ENCODE data around the gene SGF29.
"Not testable (repeated sequence)": the region's sequence is repeated elsewhere in the genome, so short reads cannot be mapped to it uniquely, and the experiment has no call there.

The SGF29 gene

DNA sequence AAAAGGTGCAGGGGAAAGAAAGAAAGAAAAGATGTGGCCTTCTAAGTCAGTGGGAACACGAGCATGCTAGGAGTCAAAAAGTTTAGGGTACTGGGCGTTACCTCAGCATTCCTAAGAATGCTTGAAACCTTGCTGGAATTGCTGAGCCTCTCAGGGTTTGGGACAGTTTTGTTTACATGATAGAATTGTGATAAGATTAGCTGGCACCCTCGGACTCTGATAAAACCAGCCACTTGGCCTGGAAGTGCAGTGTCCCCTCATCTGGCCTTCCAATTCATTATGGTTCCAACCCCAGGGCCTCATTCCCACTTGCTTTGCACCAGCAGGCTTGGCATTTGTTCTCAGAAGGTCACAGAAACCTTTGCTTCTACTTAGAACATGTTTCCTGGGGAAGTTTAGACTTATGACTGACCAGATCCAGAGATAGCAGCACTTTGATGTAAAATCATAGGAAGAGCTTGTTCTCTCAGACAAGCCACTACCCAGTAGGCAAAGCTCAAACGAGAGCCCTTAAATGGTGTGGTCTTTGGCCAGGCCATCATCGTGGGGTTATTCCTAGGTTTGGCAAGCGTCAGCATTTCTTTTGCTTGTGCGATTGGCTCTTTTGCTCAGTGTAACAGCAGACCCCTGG, 8.0 kb downstream of the SGF29 start:
- no peak for TF ChIP-seq ZFX (IDR thresholded peaks at IDR 0.05; ENCODE audit: borderline replicate concordance)
- TF ChIP-seq, protein P1, sequence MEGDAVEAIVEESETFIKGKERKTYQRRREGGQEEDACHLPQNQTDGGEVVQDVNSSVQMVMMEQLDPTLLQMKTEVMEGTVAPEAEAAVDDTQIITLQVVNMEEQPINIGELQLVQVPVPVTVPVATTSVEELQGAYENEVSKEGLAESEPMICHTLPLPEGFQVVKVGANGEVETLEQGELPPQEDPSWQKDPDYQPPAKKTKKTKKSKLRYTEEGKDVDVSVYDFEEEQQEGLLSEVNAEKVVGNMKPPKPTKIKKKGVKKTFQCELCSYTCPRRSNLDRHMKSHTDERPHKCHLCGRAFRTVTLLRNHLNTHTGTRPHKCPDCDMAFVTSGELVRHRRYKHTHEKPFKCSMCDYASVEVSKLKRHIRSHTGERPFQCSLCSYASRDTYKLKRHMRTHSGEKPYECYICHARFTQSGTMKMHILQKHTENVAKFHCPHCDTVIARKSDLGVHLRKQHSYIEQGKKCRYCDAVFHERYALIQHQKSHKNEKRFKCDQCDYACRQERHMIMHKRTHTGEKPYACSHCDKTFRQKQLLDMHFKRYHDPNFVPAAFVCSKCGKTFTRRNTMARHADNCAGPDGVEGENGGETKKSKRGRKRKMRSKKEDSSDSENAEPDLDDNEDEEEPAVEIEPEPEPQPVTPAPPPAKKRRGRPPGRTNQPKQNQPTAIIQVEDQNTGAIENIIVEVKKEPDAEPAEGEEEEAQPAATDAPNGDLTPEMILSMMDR (IDR thresholded peaks at IDR 0.05): no peak
- H3K27ac ChIP-seq: no peak overlapping the region

GRCh38 chr16:28562199-28562598, 8.5 kb downstream of the SGF29 start:
- no peak overlapping the region for H3K27ac ChIP-seq
- TF ChIP-seq, protein P1 (IDR thresholded peaks at IDR 0.05): no peak
- no peak for TF ChIP-seq ZFX (IDR thresholded peaks at IDR 0.05; ENCODE audit: borderline replicate concordance)

DNA sequence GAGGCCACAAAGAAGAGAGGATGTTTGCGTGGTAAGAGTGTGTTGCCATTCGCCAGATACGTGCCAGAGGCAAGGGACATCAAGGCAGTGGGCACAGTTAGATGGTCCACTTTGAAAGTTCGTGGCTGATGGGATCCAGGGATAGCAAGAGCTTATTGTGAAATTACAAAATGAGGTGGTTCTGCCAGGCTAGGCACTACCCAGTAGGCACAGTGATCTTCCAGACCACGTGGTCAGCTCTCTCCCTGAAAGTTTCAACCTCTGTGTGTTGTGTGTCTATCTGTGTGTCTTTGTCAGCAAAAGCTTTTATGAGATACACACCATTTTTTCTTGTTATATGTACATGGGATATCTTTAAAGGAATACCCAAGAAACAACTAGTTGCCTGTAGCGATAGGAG, 9.5 kb downstream of the SGF29 start:
- no peak overlapping the region for H3K27ac ChIP-seq
- TF ChIP-seq, protein P1 (IDR thresholded peaks at IDR 0.05): no peak
- TF ChIP-seq ZFX (IDR thresholded peaks at IDR 0.05; ENCODE audit: borderline replicate concordance): no peak

- H3K27ac ChIP-seq: not testable (repeated sequence)
Observed at GRCh38 chr16:28566233-28566925, 12.7 kb downstream of the SGF29 start.

DNA sequence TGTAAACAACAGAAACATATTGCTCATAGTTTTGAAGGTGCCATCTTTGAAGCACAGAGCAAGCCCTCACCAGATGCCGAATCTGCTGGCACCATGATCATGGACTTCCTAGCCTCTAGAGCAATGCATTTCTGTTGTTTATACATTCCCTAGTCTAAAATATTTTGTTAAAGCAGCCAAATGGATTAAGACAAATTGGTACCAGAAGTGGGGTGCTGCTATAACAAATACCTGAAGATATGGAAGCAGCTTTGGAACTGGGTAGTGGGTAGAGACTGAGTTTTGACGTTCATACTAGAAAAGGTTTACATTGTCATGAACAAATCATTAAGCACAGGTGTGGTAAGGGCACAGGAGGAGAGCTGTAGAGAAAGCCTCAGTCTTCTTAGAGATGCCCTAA, 13.6 kb downstream of the SGF29 start:
- H3K27ac ChIP-seq: no peak overlapping the region
- TF ChIP-seq, protein P1 (IDR thresholded peaks at IDR 0.05): no peak
- TF ChIP-seq ZFX (IDR thresholded peaks at IDR 0.05; ENCODE audit: borderline replicate concordance): no peak

DNA sequence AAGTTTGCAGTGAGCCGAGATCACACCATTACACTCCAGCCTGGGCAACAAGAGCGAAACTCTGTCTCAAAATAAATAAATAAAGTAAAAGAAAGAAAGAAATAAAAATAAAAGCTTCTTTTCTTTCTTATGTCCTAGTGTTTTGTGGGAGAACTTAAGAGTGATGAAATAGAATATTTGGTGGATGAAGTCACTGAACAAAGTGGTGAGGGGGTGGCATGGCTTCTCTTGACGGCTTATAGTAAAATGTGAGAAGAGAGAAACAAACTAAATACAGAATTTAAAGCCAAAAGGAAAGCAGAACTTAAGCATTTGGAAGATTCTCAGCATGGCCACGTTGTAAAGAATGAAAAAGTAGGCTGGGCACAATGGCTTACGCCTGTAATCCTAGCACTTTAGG, 15.3 kb downstream of the SGF29 start:
- TF ChIP-seq, protein P1 (IDR thresholded peaks at IDR 0.05): no peak
- TF ChIP-seq ZFX (IDR thresholded peaks at IDR 0.05; ENCODE audit: borderline replicate concordance): no peak
- H3K27ac ChIP-seq: no peak overlapping the region

- H3K27ac ChIP-seq: no peak overlapping the region
- TF ChIP-seq ZFX (IDR thresholded peaks at IDR 0.05; ENCODE audit: borderline replicate concordance): no peak
Observed at GRCh38 chr16:28569968-28570752, 16.4 kb downstream of the SGF29 start.
